HG03066 (cell line): ENCODE measurements around the gene KCNMB2.

Experiments
- ATAC-seq: cut with Tn5 transposase; IDR thresholded peaks from one replicate; pipeline ENCODE4 v1.9.1; 2021; ENCODE audit warnings: low read depth; ENCODE audit not compliant: unreplicated experiment

Gene KCNMB2

GRCh38 chr3:178567611-178568010 lies 31.4 kb downstream of the KCNMB2 start:
- ATAC-seq = no peak

GRCh38 chr3:178568155-178568731 lies 32.0 kb downstream of the KCNMB2 start:
- no peak for ATAC-seq

GRCh38 chr3:178568911-178569310 lies 32.7 kb downstream of the KCNMB2 start:
- no peak for ATAC-seq

GRCh38 chr3:178569826-178570225 lies 33.6 kb downstream of the KCNMB2 start:
- ATAC-seq = no peak

GRCh38 chr3:178583963-178584575 lies 47.8 kb downstream of the KCNMB2 start:
- ATAC-seq = no peak

GRCh38 chr3:178584722-178585380 lies 48.6 kb downstream of the KCNMB2 start:
- ATAC-seq = no peak

GRCh38 chr3:178585454-178585853 lies 49.2 kb downstream of the KCNMB2 start:
- ATAC-seq = no peak

GRCh38 chr3:178586076-178586475 lies 49.8 kb downstream of the KCNMB2 start:
- ATAC-seq = no peak

GRCh38 chr3:178588628-178589027 lies 52.4 kb downstream of the KCNMB2 start:
- no peak for ATAC-seq

- no peak for ATAC-seq
These were observed 57.5 kb downstream of the KCNMB2 start for GRCh38 chr3:178593786-178594185.

GRCh38 chr3:178597371-178597770 lies 61.1 kb downstream of the KCNMB2 start:
- ATAC-seq = no peak

GRCh38 chr3:178602856-178603255 lies 66.6 kb downstream of the KCNMB2 start:
- no peak for ATAC-seq

- no peak for ATAC-seq
These were observed 67.5 kb downstream of the KCNMB2 start for GRCh38 chr3:178603735-178604134.

- ATAC-seq = no peak
These were observed 82.0 kb downstream of the KCNMB2 start for GRCh38 chr3:178618197-178618596.

- no peak for ATAC-seq
These were observed 82.7 kb downstream of the KCNMB2 start for GRCh38 chr3:178618896-178619295.

- ATAC-seq = no peak
These were observed 87.5 kb downstream of the KCNMB2 start for GRCh38 chr3:178623666-178624255.

- no peak for ATAC-seq
These were observed 88.0 kb downstream of the KCNMB2 start for GRCh38 chr3:178624276-178624675.

GRCh38 chr3:178625053-178625600 lies 88.9 kb downstream of the KCNMB2 start:
- no peak for ATAC-seq

GRCh38 chr3:178628037-178628436 lies 91.8 kb downstream of the KCNMB2 start:
- ATAC-seq = no peak

- ATAC-seq = no peak
These were observed 93.4 kb downstream of the KCNMB2 start for GRCh38 chr3:178629430-178630178.

- no peak for ATAC-seq
These were observed 95.7 kb downstream of the KCNMB2 start for GRCh38 chr3:178631950-178632349.
